MM.1S (cell line): ENCODE measurements around the gene LRRC8A.

Source experiments
- DNase-seq: peaks from one replicate; pipeline ENCODE4 v3.0.0-alpha.2; 2015
- H2AFZ ChIP-seq: fragments of 300-600 bp; sonication (generic); 2 replicates; pipeline ENCODE4 v1.6.0; 2016; ENCODE audit warnings: antibody characterized with exemption, low read length
- H3F3A ChIP-seq: fragments of 300-600 bp; sonication (generic); 2 replicates; pipeline ENCODE4 v1.6.1; 2016; ENCODE audit warnings: mild to moderate bottlenecking, antibody characterized with exemption, low read length, moderate library complexity, mixed read lengths; ENCODE audit not compliant: insufficient read depth
- H3K27ac ChIP-seq: fragments of 300-600 bp; sonication (generic); 2 replicates; pipeline ENCODE4 v1.5.1; 2016; ENCODE audit warnings: mild to moderate bottlenecking, low read length
- H3K27me3 ChIP-seq: fragments of 300-600 bp; sonication (generic); replicated peaks from 2 replicates; pipeline ENCODE4 v1.6.0; 2016; ENCODE audit warnings: low read length; ENCODE audit not compliant: insufficient read depth
- H3K36me3 ChIP-seq: fragments of 300-600 bp; sonication (generic); replicated peaks from 2 replicates; pipeline ENCODE4 v1.6.1; 2016; ENCODE audit warnings: mild to moderate bottlenecking, low read length, mixed read lengths; ENCODE audit not compliant: insufficient read depth
- H3K4me1 ChIP-seq: fragments of 300-600 bp; sonication (generic); 2 replicates; pipeline ENCODE4 v1.6.1; 2016; ENCODE audit warnings: low read length, mixed read lengths
- H3K4me2 ChIP-seq: fragments of 300-600 bp; sonication (generic); 2 replicates; pipeline ENCODE4 v1.6.0; 2016; ENCODE audit warnings: low read depth, low read length
- H3K4me3 ChIP-seq: fragments of 300-600 bp; sonication (generic); 2 replicates; pipeline ENCODE4 v1.5.1; 2016; ENCODE audit warnings: low read length, mixed read lengths
- H3K79me2 ChIP-seq: fragments of 300-600 bp; sonication (generic); 2 replicates; pipeline ENCODE4 v1.6.1; 2016; ENCODE audit warnings: mixed run types, low read length, mixed read lengths
- H3K9ac ChIP-seq: fragments of 300-600 bp; sonication (generic); 2 replicates; pipeline ENCODE4 v1.6.1; 2016; ENCODE audit warnings: low read length, mixed read lengths
- H3K9me2 ChIP-seq: fragments of 300-600 bp; sonication (generic); replicated peaks from 2 replicates; pipeline ENCODE4 v1.6.1; 2016; ENCODE audit warnings: mild to moderate bottlenecking, low read length, mixed read lengths; ENCODE audit not compliant: insufficient read depth
- H3K9me3 ChIP-seq: fragments of 300-600 bp; sonication (generic); replicated peaks from 2 replicates; pipeline ENCODE4 v1.6.1; 2016; ENCODE audit warnings: mild to moderate bottlenecking, low read length, mixed read lengths; ENCODE audit not compliant: insufficient read depth
- H4K20me1 ChIP-seq: fragments of 300-600 bp; sonication (generic); 2 replicates; pipeline ENCODE4 v1.6.1; 2016; ENCODE audit warnings: mild to moderate bottlenecking, low read length, moderate library complexity, mixed read lengths; ENCODE audit not compliant: insufficient read depth
- EZH2 ChIP-seq: fragments of 300-600 bp; sonication (generic); optimal IDR thresholded peaks from 2 replicates; pipeline ENCODE3; 2017; ENCODE audit warnings: low read depth, mild to moderate bottlenecking, antibody characterized with exemption, low read length, mixed read lengths
- EZH2phosphoT487 ChIP-seq: fragments of 300-600 bp; sonication (generic); IDR thresholded peaks from 2 replicates; pipeline ENCODE4 v1.6.1; 2018; ENCODE audit warnings: antibody characterized with exemption, low read length
- TF ChIP-seq, protein P1 (sequence below): fragments of 300-600 bp; sonication (generic); IDR thresholded peaks from 2 replicates; pipeline ENCODE4 v1.5.1; 2016; ENCODE audit warnings: antibody characterized with exemption, low read length, mixed read lengths

The LRRC8A gene

DNA sequence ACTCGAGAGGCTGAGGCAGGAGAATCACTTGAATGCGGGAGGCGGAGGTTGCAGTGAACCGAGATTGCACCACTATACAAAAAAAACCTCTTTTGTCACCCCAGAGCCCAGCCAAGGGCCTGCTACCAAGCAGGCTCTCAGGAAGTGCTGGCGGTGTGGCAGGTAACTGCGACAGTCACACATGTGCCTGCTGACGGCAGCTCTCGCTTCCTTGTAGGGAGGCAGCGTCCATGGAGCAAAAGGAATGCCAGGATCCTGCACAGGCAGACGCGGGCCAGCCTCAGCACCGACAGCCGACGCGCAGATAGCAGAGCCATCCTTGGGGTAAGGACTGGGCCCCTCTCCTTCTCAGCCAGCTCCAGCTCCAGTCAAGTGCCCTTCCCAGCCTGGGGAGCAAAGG lies 3.9 kb downstream of the LRRC8A start:
- no peak overlapping the region for H3K4me2 ChIP-seq
- TF ChIP-seq, protein P1, sequence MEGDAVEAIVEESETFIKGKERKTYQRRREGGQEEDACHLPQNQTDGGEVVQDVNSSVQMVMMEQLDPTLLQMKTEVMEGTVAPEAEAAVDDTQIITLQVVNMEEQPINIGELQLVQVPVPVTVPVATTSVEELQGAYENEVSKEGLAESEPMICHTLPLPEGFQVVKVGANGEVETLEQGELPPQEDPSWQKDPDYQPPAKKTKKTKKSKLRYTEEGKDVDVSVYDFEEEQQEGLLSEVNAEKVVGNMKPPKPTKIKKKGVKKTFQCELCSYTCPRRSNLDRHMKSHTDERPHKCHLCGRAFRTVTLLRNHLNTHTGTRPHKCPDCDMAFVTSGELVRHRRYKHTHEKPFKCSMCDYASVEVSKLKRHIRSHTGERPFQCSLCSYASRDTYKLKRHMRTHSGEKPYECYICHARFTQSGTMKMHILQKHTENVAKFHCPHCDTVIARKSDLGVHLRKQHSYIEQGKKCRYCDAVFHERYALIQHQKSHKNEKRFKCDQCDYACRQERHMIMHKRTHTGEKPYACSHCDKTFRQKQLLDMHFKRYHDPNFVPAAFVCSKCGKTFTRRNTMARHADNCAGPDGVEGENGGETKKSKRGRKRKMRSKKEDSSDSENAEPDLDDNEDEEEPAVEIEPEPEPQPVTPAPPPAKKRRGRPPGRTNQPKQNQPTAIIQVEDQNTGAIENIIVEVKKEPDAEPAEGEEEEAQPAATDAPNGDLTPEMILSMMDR, result no peak
- TF ChIP-seq EZH2phosphoT487, result no peak
- TF ChIP-seq EZH2, result no peak
- H3K27ac ChIP-seq, result no peak overlapping the region
- peaks cover 4% of the 10 kb centered on the region; the same call in 1 of the 2 replicates for H3K4me1 ChIP-seq
- H3F3A ChIP-seq, result peaks cover 6% of the 10 kb centered on the region
- H3K27me3 ChIP-seq, result no peaks in the 10 kb centered on the region
- no peaks in the 10 kb centered on the region for H4K20me1 ChIP-seq
- no peak overlapping the region for H2AFZ ChIP-seq
- H3K9me3 ChIP-seq, result no peaks in the 10 kb centered on the region
- DNase-seq, result no peak
- no peaks in the 10 kb centered on the region for H3K9me2 ChIP-seq
- H3K4me3 ChIP-seq, result no peak overlapping the region
- H3K36me3 ChIP-seq, result no peaks in the 10 kb centered on the region
- peaks cover 68% of the 10 kb centered on the region for H3K79me2 ChIP-seq
- no peak overlapping the region for H3K9ac ChIP-seq

GRCh38 chr9:128886211-128886891 lies 4.4 kb downstream of the LRRC8A start:
- H4K20me1 ChIP-seq, result no peaks in the 10 kb centered on the region
- no peak overlapping the region for H2AFZ ChIP-seq
- peaks cover 4% of the 10 kb centered on the region for H3F3A ChIP-seq
- H3K9me2 ChIP-seq, result no peaks in the 10 kb centered on the region
- no peak for DNase-seq
- no peak overlapping the region for H3K9ac ChIP-seq
- TF ChIP-seq EZH2 (no peak), EZH2phosphoT487 (no peak)
- TF ChIP-seq, protein P1, result no peak
- peaks cover 68% of the 10 kb centered on the region for H3K79me2 ChIP-seq
- H3K9me3 ChIP-seq, result no peaks in the 10 kb centered on the region
- H3K4me1 ChIP-seq, result peaks cover 4% of the 10 kb centered on the region; the same call in 1 of the 2 replicates
- H3K4me2 ChIP-seq, result no peak overlapping the region
- H3K27ac ChIP-seq, result no peak overlapping the region
- H3K4me3 ChIP-seq, result no peak overlapping the region
- H3K36me3 ChIP-seq, result no peaks in the 10 kb centered on the region
- no peaks in the 10 kb centered on the region for H3K27me3 ChIP-seq

DNA sequence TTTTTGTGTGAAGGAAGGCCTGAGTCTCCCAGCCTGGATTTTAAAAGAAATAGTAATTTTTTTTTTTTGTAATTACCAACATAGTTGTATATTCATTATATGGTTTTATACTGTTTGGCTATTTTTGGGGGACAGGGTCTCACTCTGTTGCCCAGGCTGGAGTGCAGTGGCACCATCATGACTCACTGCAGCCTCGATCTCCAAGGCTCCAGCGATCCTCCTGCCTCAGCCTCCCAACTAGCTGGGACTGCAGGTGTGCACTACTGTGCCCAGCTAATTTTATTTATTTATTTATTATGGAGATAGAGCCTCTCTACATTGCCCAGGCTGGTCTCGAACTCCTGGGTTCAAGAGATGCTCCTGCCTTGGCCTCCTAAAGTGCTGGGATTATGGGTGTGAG lies 5.1 kb downstream of the LRRC8A start:
- Histone ChIP-seq H3K9me3 (no peaks in the 10 kb centered on the region), H4K20me1 (no peaks in the 10 kb centered on the region), H3K9ac (no peak overlapping the region), H3K27me3 (no peaks in the 10 kb centered on the region), H3K4me1 (peaks cover 4% of the 10 kb centered on the region; the same call in 1 of the 2 replicates), H3K36me3 (no peaks in the 10 kb centered on the region), H3K79me2 (peaks cover 68% of the 10 kb centered on the region), H2AFZ (no peak overlapping the region), H3K4me2 (no peak overlapping the region), H3K9me2 (no peaks in the 10 kb centered on the region), H3K4me3 (no peak overlapping the region), H3K27ac (no peak overlapping the region), H3F3A (no peaks in the 10 kb centered on the region)
- DNase-seq, result no peak
- TF ChIP-seq, protein P1, result no peak
- TF ChIP-seq EZH2phosphoT487 (no peak), EZH2 (no peak)
